Mesothelial cell of epicardium (in vitro differentiated cells): ENCODE data around the gene FAM168B. TPM values are rescaled to one million over a fixed set of nuclear protein-coding genes. Genes with fewer than 3 reads are reported as not detected.

ENCODE experiments used
- DNase-seq, 2 experiments: peaks; one replicate each; pipeline ENCODE4 v3.0.0; 2021; ENCODE audit warnings: low spot score in 2 of 2; ENCODE audit not compliant: unreplicated experiment in 2 of 2
- H3K27ac Mint-ChIP-seq: 2 replicates; pipeline ENCODE4 v1.8.0; 2021; ENCODE audit warnings: mixed read lengths
- H3K27me3 Mint-ChIP-seq: 2 replicates; pipeline ENCODE4 v1.8.0; 2021; ENCODE audit warnings: low read depth, mixed read lengths
- H3K36me3 Mint-ChIP-seq: 2 replicates; pipeline ENCODE4 v1.8.0; 2021; ENCODE audit warnings: mixed read lengths
- H3K4me1 Mint-ChIP-seq: 2 replicates; pipeline ENCODE4 v1.8.0; 2021; ENCODE audit warnings: mixed read lengths
- H3K4me3 Mint-ChIP-seq: 2 replicates; pipeline ENCODE4 v1.8.0; 2021; ENCODE audit warnings: mild to moderate bottlenecking, moderate library complexity, mixed read lengths
- H3K9me3 Mint-ChIP-seq: 2 replicates; pipeline ENCODE4 v1.8.0; 2021; ENCODE audit warnings: mixed read lengths
- total RNA-seq: library from RNA; stranded (reverse); gene quantifications from 3 replicates; pipeline ENCODE4 v1.2.1, GENCODE V29; 2021
- TF ChIP-seq, protein P1 (sequence below): fragments of 200-600 bp; sonication (generic); IDR thresholded peaks from one replicate; pipeline ENCODE4 v1.5.0; 2021; ENCODE audit warnings: antibody characterized with exemption; ENCODE audit not compliant: unreplicated experiment

Gene FAM168B
- total RNA-seq, 1 donor from 2014 or later: 114 TPM

DNA sequence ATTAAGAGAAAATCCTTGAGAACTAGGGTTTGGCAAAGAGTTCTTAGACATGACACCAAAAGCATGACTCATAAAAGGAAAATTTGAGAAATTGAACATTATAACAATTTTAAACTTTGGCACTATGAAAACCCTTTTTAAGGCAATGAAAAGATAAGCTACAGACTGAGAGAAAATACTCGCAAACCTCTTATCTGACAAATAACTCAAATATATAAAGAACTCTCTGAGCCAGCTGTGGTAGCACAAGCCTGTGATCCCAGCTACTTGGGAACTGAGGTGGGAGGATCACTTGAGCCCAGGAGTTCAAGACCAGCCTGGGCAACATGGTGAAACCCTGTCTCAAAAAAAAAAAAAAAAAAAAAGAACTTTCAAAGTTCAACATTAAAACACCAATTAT lies 70.5 kb downstream of the FAM168B start:
- peaks cover 8% of the 10 kb centered on the region for H3K27me3 Mint-ChIP-seq
- no peak overlapping the region for H3K27ac Mint-ChIP-seq
- no peak for DNase-seq
- H3K36me3 Mint-ChIP-seq: no peaks in the 10 kb centered on the region
- TF ChIP-seq, protein P1, sequence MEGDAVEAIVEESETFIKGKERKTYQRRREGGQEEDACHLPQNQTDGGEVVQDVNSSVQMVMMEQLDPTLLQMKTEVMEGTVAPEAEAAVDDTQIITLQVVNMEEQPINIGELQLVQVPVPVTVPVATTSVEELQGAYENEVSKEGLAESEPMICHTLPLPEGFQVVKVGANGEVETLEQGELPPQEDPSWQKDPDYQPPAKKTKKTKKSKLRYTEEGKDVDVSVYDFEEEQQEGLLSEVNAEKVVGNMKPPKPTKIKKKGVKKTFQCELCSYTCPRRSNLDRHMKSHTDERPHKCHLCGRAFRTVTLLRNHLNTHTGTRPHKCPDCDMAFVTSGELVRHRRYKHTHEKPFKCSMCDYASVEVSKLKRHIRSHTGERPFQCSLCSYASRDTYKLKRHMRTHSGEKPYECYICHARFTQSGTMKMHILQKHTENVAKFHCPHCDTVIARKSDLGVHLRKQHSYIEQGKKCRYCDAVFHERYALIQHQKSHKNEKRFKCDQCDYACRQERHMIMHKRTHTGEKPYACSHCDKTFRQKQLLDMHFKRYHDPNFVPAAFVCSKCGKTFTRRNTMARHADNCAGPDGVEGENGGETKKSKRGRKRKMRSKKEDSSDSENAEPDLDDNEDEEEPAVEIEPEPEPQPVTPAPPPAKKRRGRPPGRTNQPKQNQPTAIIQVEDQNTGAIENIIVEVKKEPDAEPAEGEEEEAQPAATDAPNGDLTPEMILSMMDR: no peak
- H3K4me3 Mint-ChIP-seq: no peak overlapping the region
- peaks cover 2% of the 10 kb centered on the region for H3K4me1 Mint-ChIP-seq
- peaks cover 12% of the 10 kb centered on the region for H3K9me3 Mint-ChIP-seq

DNA sequence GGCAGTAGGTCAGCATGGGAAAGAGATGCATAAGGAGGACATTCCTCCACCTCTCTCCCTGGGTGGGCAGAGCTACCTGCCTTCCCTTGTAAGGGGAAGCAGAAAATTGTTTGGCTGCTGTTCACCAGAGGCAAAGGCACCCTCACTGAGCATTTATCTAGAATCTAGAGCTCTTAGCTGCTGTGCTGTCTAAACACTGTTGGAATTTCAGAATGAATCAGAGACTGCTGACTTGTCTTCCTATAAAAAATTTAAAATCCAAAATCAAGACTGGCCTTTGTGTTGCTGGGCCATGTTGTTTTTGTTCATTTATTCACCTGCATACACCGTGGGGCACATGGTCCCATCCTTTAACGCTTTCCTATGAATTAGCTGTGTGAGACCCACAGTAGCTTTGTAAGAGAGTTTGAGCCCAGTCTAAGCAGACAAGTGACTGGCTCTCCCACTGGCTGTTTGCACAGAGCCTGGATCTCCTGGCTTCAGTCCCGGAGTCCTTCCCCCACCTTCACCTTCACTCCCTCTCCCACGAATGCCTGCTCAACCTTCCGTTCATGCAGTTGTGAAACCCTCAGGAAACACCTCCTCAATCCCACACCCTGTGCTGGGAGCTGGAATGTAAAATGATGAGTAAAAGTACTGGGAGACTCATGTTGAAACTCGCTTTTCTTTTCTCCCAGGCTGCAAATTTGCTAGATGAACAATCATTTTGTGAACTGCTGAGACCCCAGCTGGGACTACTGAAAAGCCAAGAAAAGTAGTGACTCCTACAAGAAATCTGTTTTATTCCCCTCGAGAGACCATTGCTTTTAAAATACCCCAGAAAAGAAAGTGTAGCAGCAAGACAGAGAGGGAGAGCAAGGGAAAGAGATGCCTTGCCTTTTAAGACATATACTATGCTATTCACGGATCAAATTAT lies 76.2 kb downstream of the FAM168B start:
- Mint-ChIP-seq H3K9me3 (peaks cover 6% of the 10 kb centered on the region), H3K4me3 (no peak overlapping the region), H3K27me3 (peaks cover 8% of the 10 kb centered on the region), H3K4me1 (peaks cover 13% of the 10 kb centered on the region), H3K27ac (peak overlapping the region; percentile 73), H3K36me3 (no peaks in the 10 kb centered on the region)
- TF ChIP-seq, protein P1: no peak
- DNase-seq: no peak

DNA sequence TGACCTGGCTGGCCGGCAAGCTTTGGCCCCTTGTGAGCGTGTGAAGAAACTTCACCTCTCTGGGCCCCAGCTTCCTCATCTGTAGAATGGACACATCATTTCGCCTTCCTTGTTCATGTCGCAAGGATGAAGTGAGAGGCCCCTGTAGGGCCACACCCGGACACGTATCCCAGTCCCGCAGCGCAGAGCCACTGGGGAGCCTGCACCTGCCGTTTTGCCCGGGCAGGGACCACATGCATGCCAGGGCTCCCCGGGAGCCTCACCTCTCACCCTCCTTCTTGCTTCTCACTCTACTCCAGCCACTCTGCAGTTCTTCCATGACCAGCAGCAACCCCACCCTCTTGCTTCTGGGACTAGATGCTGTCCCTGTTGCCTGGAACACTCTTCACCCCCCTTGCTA lies 77.5 kb downstream of the FAM168B start:
- Mint-ChIP-seq H3K4me3 (no peak overlapping the region), H3K4me1 (peaks cover 13% of the 10 kb centered on the region), H3K27me3 (peaks cover 20% of the 10 kb centered on the region), H3K9me3 (no peaks in the 10 kb centered on the region), H3K27ac (no peak overlapping the region), H3K36me3 (no peaks in the 10 kb centered on the region)
- DNase-seq: no peak
- TF ChIP-seq, protein P1: no peak

DNA sequence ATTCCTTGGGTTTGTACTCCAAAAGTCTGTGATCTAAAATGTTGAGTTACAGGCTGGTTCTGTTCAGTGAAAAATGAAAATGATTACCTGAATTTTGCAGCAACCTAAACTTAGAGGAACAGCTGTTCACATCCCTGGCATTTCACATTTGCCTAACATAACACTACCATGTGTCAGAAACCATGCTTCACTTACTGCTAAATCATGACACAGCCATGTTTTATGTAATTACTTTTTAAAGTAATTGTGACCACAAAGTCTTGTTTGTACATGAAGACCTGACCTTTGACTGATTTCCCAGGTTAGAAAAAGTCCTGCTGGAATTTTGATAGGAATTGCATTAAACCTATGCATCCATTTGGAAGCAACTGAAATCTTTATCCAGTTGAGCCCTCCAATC lies 79.1 kb downstream of the FAM168B start:
- H3K27me3 Mint-ChIP-seq: peaks cover 35% of the 10 kb centered on the region
- no peak overlapping the region for H3K27ac Mint-ChIP-seq
- no peak overlapping the region for H3K4me3 Mint-ChIP-seq
- H3K4me1 Mint-ChIP-seq: peaks cover 13% of the 10 kb centered on the region
- peaks cover 3% of the 10 kb centered on the region for H3K9me3 Mint-ChIP-seq
- TF ChIP-seq, protein P1: no peak
- DNase-seq: no peak
- H3K36me3 Mint-ChIP-seq: no peaks in the 10 kb centered on the region

DNA sequence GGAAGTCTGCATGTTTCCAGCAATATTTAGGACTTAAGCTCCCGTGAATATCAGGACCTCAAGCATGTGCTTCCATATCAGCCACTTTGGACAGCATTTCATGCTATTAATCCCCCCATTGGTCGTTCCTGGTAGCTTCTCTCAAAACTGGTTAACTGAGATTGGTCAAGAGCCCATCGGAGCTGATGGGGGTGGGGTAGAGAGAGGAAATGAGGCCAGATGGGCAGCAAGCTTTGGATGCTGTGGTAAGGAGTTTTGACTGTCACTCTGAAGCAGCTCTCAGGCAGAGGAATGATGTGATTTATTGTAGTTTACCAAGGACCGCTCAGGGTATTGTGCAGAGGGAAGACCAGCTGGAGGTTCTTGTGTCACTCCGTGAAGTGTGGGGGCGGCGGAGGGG lies 81.8 kb downstream of the FAM168B start:
- no peaks in the 10 kb centered on the region for H3K36me3 Mint-ChIP-seq

More for the DNA sequence above, 81.8 kb downstream of the FAM168B start:
- peaks cover 8% of the 10 kb centered on the region for H3K9me3 Mint-ChIP-seq
- TF ChIP-seq, protein P1: no peak
- H3K27ac Mint-ChIP-seq: no peak overlapping the region
- H3K27me3 Mint-ChIP-seq: peaks cover 39% of the 10 kb centered on the region
- no peak overlapping the region for H3K4me3 Mint-ChIP-seq
- no peak for DNase-seq
- no peaks in the 10 kb centered on the region for H3K4me1 Mint-ChIP-seq
